Ishikawa (cell line): ENCODE measurements around the gene TMA16.

ENCODE experiments used
- CEBPB ChIP-seq: IDR thresholded peaks from 2 replicates; pipeline ENCODE4 v1.6.1; 2012
- CREB1 ChIP-seq: IDR thresholded peaks from 2 replicates; pipeline ENCODE4 v1.6.1; 2012; ENCODE audit warnings: low read depth
- EGR1 ChIP-seq: IDR thresholded peaks from 2 replicates; pipeline ENCODE4 v1.6.1; 2012
- EP300 ChIP-seq: IDR thresholded peaks from 2 replicates; pipeline ENCODE4 v1.6.1; 2012; ENCODE audit warnings: borderline replicate concordance
- FOXM1 ChIP-seq: IDR thresholded peaks from 2 replicates; pipeline ENCODE4 v1.6.1; 2012; ENCODE audit warnings: low read depth, borderline replicate concordance
- NFIC ChIP-seq: IDR thresholded peaks from 2 replicates; pipeline ENCODE4 v1.6.1; 2012
- RAD21 ChIP-seq: IDR thresholded peaks from 2 replicates; pipeline ENCODE4 v1.6.1; 2012; ENCODE audit warnings: low read depth
- TAF1 ChIP-seq: IDR thresholded peaks from 2 replicates; pipeline ENCODE4 v1.6.1; 2012; ENCODE audit warnings: low read depth, mild to moderate bottlenecking
- TCF12 ChIP-seq: IDR thresholded peaks from 2 replicates; pipeline ENCODE4 v1.6.1; 2012; ENCODE audit warnings: low read depth
- YY1 ChIP-seq: IDR thresholded peaks from 2 replicates; pipeline ENCODE4 v1.6.1; 2012; ENCODE audit warnings: low read depth
- TF ChIP-seq, protein P1 (sequence below): IDR thresholded peaks from 2 replicates; pipeline ENCODE4 v1.6.1; 2012
- TF ChIP-seq, protein P2 (sequence below): IDR thresholded peaks from 2 replicates; pipeline ENCODE4 v1.6.1; 2012; ENCODE audit warnings: low read depth, mild to moderate bottlenecking
- TF ChIP-seq, protein P3 (sequence below): IDR thresholded peaks from 2 replicates; pipeline ENCODE4 v1.6.1; 2012

DNA sequence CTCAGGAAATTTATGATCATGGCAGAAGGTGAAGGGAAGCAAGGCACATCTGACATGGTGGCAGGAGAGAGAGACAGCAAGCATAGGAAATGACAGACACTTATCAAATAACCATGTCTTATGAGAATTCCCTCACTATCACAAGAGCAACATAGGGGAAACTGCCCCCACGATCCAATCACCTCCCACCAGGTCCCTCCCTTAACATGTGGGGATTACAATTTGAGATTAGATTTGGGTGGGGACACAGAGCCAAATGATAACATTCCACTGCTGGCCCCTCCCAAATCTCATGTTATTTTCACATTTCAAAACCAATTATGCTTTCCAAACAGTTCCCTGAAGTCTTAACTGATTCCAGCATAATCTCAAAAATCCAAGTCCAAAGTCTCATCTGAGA, 8.2 kb upstream of the TMA16 start:
- TF ChIP-seq FOXM1 (no peak), EP300 (no peak), CEBPB (no peak), RAD21 (no peak), YY1 (no peak), NFIC (no peak), TCF12 (no peak), EGR1 (no peak), CREB1 (no peak), TAF1 (no peak)
- TF ChIP-seq, protein P1, sequence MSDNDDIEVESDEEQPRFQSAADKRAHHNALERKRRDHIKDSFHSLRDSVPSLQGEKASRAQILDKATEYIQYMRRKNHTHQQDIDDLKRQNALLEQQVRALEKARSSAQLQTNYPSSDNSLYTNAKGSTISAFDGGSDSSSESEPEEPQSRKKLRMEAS, result no peak
- TF ChIP-seq, protein P2, sequence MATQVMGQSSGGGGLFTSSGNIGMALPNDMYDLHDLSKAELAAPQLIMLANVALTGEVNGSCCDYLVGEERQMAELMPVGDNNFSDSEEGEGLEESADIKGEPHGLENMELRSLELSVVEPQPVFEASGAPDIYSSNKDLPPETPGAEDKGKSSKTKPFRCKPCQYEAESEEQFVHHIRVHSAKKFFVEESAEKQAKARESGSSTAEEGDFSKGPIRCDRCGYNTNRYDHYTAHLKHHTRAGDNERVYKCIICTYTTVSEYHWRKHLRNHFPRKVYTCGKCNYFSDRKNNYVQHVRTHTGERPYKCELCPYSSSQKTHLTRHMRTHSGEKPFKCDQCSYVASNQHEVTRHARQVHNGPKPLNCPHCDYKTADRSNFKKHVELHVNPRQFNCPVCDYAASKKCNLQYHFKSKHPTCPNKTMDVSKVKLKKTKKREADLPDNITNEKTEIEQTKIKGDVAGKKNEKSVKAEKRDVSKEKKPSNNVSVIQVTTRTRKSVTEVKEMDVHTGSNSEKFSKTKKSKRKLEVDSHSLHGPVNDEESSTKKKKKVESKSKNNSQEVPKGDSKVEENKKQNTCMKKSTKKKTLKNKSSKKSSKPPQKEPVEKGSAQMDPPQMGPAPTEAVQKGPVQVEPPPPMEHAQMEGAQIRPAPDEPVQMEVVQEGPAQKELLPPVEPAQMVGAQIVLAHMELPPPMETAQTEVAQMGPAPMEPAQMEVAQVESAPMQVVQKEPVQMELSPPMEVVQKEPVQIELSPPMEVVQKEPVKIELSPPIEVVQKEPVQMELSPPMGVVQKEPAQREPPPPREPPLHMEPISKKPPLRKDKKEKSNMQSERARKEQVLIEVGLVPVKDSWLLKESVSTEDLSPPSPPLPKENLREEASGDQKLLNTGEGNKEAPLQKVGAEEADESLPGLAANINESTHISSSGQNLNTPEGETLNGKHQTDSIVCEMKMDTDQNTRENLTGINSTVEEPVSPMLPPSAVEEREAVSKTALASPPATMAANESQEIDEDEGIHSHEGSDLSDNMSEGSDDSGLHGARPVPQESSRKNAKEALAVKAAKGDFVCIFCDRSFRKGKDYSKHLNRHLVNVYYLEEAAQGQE, result no peak
- TF ChIP-seq, protein P3, sequence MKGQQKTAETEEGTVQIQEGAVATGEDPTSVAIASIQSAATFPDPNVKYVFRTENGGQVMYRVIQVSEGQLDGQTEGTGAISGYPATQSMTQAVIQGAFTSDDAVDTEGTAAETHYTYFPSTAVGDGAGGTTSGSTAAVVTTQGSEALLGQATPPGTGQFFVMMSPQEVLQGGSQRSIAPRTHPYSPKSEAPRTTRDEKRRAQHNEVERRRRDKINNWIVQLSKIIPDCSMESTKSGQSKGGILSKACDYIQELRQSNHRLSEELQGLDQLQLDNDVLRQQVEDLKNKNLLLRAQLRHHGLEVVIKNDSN, result no peak
